SHP77 treated with DMSO at 0.1 percent for 48 hours (cell line): ENCODE results near the gene SULT1C2.
"Not testable (repeated sequence)": the region's sequence is repeated elsewhere in the genome, so short reads cannot be mapped to it uniquely, and the experiment has no call there.

Source experiments
- DNase-seq: peaks from one replicate; lab custom pipeline; 2025; lab: John Stamatoyannopoulos, UW

Gene SULT1C2

GRCh38 chr2:108288534-108289106 lies at the start of gene SULT1C2:
Gene SULT1C2 (plus strand): TSS chr2:108288895. CDS start chr2:108293668, 4,773 bp downstream.
- no peak for DNase-seq

- DNase-seq, result no peak
These were observed 48.9 kb upstream of the SULT1C2 start, which contains the start of gene SULT1C3 for GRCh38 chr2:108239786-108240185. Gene SULT1C3 (plus strand): TSS chr2:108239968. CDS start chr2:108247195, 7,227 bp downstream.

GRCh38 chr2:108240966-108241365 lies 47.7 kb upstream of the SULT1C2 start:
- no peak for DNase-seq

GRCh38 chr2:108243566-108243965 lies 45.1 kb upstream of the SULT1C2 start:
- DNase-seq, result no peak

GRCh38 chr2:108244667-108245414 lies 43.9 kb upstream of the SULT1C2 start:
- no peak for DNase-seq

- DNase-seq, result no peak
These were observed 35.6 kb upstream of the SULT1C2 start for GRCh38 chr2:108253106-108253505.

GRCh38 chr2:108257757-108258331 lies 30.9 kb upstream of the SULT1C2 start:
- DNase-seq, result no peak

- DNase-seq, result no peak
These were observed 27.9 kb upstream of the SULT1C2 start for GRCh38 chr2:108260773-108261172.

GRCh38 chr2:108262036-108262435 lies 26.7 kb upstream of the SULT1C2 start:
- DNase-seq, result no peak

GRCh38 chr2:108263401-108263800 lies 25.3 kb upstream of the SULT1C2 start:
- DNase-seq, result no peak

- DNase-seq, result no peak
These were observed 22.5 kb upstream of the SULT1C2 start for GRCh38 chr2:108266218-108266617.

- no peak for DNase-seq
These were observed 21.6 kb upstream of the SULT1C2 start for GRCh38 chr2:108267101-108267500.

GRCh38 chr2:108268001-108268400 lies 20.7 kb upstream of the SULT1C2 start:
- DNase-seq, result no peak

- DNase-seq, result no peak
These were observed 18.3 kb upstream of the SULT1C2 start for GRCh38 chr2:108270346-108270745.

GRCh38 chr2:108270768-108271506 lies 17.8 kb upstream of the SULT1C2 start:
- DNase-seq, result no peak

GRCh38 chr2:108271691-108272253 lies 16.9 kb upstream of the SULT1C2 start:
- DNase-seq, result no peak

- no peak for DNase-seq
These were observed 10.1 kb upstream of the SULT1C2 start for GRCh38 chr2:108278631-108279030.

- DNase-seq, result no peak
These were observed 9.2 kb upstream of the SULT1C2 start for GRCh38 chr2:108279468-108279867.

GRCh38 chr2:108280466-108280865 lies 8.2 kb upstream of the SULT1C2 start:
- DNase-seq, result no peak

GRCh38 chr2:108284566-108284965 lies 4.1 kb upstream of the SULT1C2 start:
- not testable (repeated sequence) for DNase-seq

- no peak for DNase-seq
These were observed 3.1 kb upstream of the SULT1C2 start for GRCh38 chr2:108285616-108286015.

- DNase-seq, result no peak
These were observed 1.5 kb upstream of the SULT1C2 start for GRCh38 chr2:108287169-108287568.
